ENCODE results near the gene GRK1.

DNA sequence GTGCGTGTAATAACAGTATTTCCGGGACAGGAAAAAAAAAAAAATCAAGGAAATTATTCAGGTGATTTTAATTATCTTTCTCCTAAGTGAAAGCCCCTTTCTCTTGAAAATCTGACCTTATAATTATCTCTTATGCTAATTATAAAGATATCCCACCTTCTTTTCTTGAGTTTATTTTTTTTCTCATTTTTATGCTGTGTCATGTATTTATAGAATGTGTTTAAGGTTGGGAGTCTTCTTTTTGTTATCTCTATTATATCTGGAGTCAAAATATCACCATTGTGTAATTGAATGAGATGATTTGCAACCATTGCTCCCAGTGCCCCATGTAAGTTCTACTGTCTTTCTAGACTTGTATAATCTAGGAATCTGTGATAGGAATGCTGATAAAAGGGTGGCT lies 95.1 kb downstream of the GRK1 start:
- TF ChIP-seq, protein P1, sequence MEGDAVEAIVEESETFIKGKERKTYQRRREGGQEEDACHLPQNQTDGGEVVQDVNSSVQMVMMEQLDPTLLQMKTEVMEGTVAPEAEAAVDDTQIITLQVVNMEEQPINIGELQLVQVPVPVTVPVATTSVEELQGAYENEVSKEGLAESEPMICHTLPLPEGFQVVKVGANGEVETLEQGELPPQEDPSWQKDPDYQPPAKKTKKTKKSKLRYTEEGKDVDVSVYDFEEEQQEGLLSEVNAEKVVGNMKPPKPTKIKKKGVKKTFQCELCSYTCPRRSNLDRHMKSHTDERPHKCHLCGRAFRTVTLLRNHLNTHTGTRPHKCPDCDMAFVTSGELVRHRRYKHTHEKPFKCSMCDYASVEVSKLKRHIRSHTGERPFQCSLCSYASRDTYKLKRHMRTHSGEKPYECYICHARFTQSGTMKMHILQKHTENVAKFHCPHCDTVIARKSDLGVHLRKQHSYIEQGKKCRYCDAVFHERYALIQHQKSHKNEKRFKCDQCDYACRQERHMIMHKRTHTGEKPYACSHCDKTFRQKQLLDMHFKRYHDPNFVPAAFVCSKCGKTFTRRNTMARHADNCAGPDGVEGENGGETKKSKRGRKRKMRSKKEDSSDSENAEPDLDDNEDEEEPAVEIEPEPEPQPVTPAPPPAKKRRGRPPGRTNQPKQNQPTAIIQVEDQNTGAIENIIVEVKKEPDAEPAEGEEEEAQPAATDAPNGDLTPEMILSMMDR (IDR thresholded peaks at IDR 0.05), result no peak
- TF ChIP-seq POLR2AphosphoS5 (IDR thresholded peaks at IDR 0.05), result no peak

Data from breast epithelium (tissue), 3 donors.